PC-3 (cell line): ENCODE results near the gene SAMD11. TPM values are rescaled to one million over a fixed set of nuclear protein-coding genes. Genes with fewer than 3 reads are reported as not detected.

ENCODE experiments used
- ATAC-seq: fragments of 200-7000 bp; cut with Tn5 transposase; 2 replicates; pipeline ENCODE4 v1.9.1; 2020; ENCODE audit warnings: mild to moderate bottlenecking, moderate library complexity
- BruUV-seq: library from RNA; stranded (reverse); fragments of 400-500 nt; replicated peaks from 2 replicates; lab custom pipeline; 2021; lab: Mats Ljungman, UMichigan
- CTCF ChIA-PET: fragments of 300-600 bp; sonication (Branson Sonifier 250); formaldehyde crosslinking; loops from one replicate; lab custom pipeline; 2022; ENCODE audit warnings: antibody characterized with exemption; lab: Charles Lee
- POLR2A ChIA-PET: fragments of 300-600 bp; sonication (Branson Sonifier 250); formaldehyde crosslinking; loops from one replicate; lab custom pipeline; 2022; ENCODE audit warnings: antibody characterized with exemption; ENCODE audit not compliant: unreplicated experiment; lab: Charles Lee
- DNase-seq: peaks from one replicate; pipeline ENCODE4 v3.0.0-alpha.2; 2015
- H2AFZ ChIP-seq: fragments of 300-600 bp; sonication (generic); 2 replicates; pipeline ENCODE4 v1.6.0; 2016; ENCODE audit warnings: antibody characterized with exemption, low read length
- H3F3A ChIP-seq: fragments of 300-600 bp; sonication (generic); one replicate; pipeline ENCODE4 v1.6.0; 2017; ENCODE audit warnings: antibody characterized with exemption, low read length, control low read depth, mild to moderate bottlenecking; ENCODE audit not compliant: unreplicated experiment
- H3K27ac ChIP-seq: fragments of 300-600 bp; sonication (generic); 2 replicates; pipeline ENCODE4 v1.5.1; 2016; ENCODE audit warnings: mild to moderate bottlenecking, low read length
- H3K27me3 ChIP-seq: fragments of 300-600 bp; sonication (generic); 2 replicates; pipeline ENCODE4 v1.6.1; 2016; ENCODE audit warnings: low read length, mixed read lengths
- H3K36me3 ChIP-seq: fragments of 300-600 bp; sonication (generic); 2 replicates; pipeline ENCODE4 v1.6.1; 2016; ENCODE audit warnings: low read depth, mixed run types, low read length, mixed read lengths
- H3K4me1 ChIP-seq: fragments of 300-600 bp; sonication (generic); 2 replicates; pipeline ENCODE4 v1.5.1; 2016; ENCODE audit warnings: low read length; ENCODE audit not compliant: insufficient read depth
- H3K4me2 ChIP-seq: fragments of 300-600 bp; sonication (generic); 2 replicates; pipeline ENCODE4 v1.6.0; 2016; ENCODE audit warnings: low read length
- H3K4me3 ChIP-seq: fragments of 300-600 bp; sonication (generic); 2 replicates; pipeline ENCODE4 v1.5.1; 2016; ENCODE audit warnings: mild to moderate bottlenecking, low read length, mixed read lengths
- H3K79me2 ChIP-seq: fragments of 300-600 bp; sonication (generic); 2 replicates; pipeline ENCODE4 v1.6.1; 2017; ENCODE audit warnings: low read length, mixed read lengths
- H3K9ac ChIP-seq: fragments of 300-600 bp; sonication (generic); 2 replicates; pipeline ENCODE4 v1.6.0; 2016; ENCODE audit warnings: mild to moderate bottlenecking, low read length
- H3K9me2 ChIP-seq: fragments of 300-600 bp; sonication (generic); replicated peaks from 2 replicates; pipeline ENCODE4 v1.6.1; 2016; ENCODE audit warnings: mixed run types, low read length, mixed read lengths
- H3K9me3 ChIP-seq: fragments of 300-600 bp; sonication (generic); 2 replicates; pipeline ENCODE4 v1.6.1; 2016; ENCODE audit warnings: low read length, mixed read lengths
- H4K20me1 ChIP-seq: fragments of 300-600 bp; sonication (generic); 2 replicates; pipeline ENCODE4 v1.6.1; 2016; ENCODE audit warnings: low read length, mixed read lengths
- EZH2 ChIP-seq: fragments of 300-600 bp; sonication (generic); IDR thresholded peaks from one replicate; pipeline ENCODE4 v1.6.1; 2017; ENCODE audit warnings: antibody characterized with exemption, mild to moderate bottlenecking, low read length; ENCODE audit not compliant: unreplicated experiment
- EZH2phosphoT487 ChIP-seq: fragments of 300-600 bp; sonication (generic); IDR thresholded peaks from 2 replicates; pipeline ENCODE4 v1.6.1; 2018; ENCODE audit warnings: mild to moderate bottlenecking, antibody characterized with exemption, low read length, borderline replicate concordance
- intact Hi-C: fragments of 100-400 bp; cut with micrococcal nuclease; formaldehyde crosslinking; loops from 2 replicates; pipeline ENCODE4 v1.9.0; 2023
- total RNA-seq: library from RNA; depleted of rRNA; stranded (reverse); fragments of >200 nt; gene quantifications from 2 replicates; pipeline ENCODE4 v1.2.3, GENCODE V29; 2014
- TF ChIP-seq, protein P1 (sequence below): fragments of 300-600 bp; sonication (generic); conservative IDR thresholded peaks from 2 replicates; pipeline ENCODE4 v1.5.1; 2017; ENCODE audit warnings: antibody characterized with exemption, low read depth, mild to moderate bottlenecking, low read length

SAMD11 gene
- total RNA-seq, 1 experiment from 2014 or later, result 5.8 TPM

- CTCF ChIA-PET, result no interaction called here
- no peak for ATAC-seq
- Histone ChIP-seq H3K4me2 (no peak overlapping the region), H3F3A (no peaks in the 10 kb centered on the region), H3K27ac (no peak overlapping the region), H2AFZ (no peak overlapping the region), H3K79me2 (peaks cover 38% of the 10 kb centered on the region), H3K36me3 (peaks cover 25% of the 10 kb centered on the region), H3K4me3 (no peak overlapping the region), H4K20me1 (peaks cover 5% of the 10 kb centered on the region; the same call in 1 of the 2 replicates), H3K9me3 (no peaks in the 10 kb centered on the region), H3K4me1 (peaks cover 12% of the 10 kb centered on the region), H3K27me3 (no peaks in the 10 kb centered on the region), H3K9me2 (no peaks in the 10 kb centered on the region), H3K9ac (no peak overlapping the region)
- no peak for DNase-seq
- TF ChIP-seq EZH2phosphoT487 (no peak), EZH2 (no peak)
- TF ChIP-seq, protein P1, sequence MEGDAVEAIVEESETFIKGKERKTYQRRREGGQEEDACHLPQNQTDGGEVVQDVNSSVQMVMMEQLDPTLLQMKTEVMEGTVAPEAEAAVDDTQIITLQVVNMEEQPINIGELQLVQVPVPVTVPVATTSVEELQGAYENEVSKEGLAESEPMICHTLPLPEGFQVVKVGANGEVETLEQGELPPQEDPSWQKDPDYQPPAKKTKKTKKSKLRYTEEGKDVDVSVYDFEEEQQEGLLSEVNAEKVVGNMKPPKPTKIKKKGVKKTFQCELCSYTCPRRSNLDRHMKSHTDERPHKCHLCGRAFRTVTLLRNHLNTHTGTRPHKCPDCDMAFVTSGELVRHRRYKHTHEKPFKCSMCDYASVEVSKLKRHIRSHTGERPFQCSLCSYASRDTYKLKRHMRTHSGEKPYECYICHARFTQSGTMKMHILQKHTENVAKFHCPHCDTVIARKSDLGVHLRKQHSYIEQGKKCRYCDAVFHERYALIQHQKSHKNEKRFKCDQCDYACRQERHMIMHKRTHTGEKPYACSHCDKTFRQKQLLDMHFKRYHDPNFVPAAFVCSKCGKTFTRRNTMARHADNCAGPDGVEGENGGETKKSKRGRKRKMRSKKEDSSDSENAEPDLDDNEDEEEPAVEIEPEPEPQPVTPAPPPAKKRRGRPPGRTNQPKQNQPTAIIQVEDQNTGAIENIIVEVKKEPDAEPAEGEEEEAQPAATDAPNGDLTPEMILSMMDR, result no peak
- no TSS peak for BruUV-seq
- intact Hi-C loops, result no loop called here
- POLR2A ChIA-PET, result no interaction called here
Observed at GRCh38 chr1:956636-957035, 32.9 kb downstream of the SAMD11 start.

DNA sequence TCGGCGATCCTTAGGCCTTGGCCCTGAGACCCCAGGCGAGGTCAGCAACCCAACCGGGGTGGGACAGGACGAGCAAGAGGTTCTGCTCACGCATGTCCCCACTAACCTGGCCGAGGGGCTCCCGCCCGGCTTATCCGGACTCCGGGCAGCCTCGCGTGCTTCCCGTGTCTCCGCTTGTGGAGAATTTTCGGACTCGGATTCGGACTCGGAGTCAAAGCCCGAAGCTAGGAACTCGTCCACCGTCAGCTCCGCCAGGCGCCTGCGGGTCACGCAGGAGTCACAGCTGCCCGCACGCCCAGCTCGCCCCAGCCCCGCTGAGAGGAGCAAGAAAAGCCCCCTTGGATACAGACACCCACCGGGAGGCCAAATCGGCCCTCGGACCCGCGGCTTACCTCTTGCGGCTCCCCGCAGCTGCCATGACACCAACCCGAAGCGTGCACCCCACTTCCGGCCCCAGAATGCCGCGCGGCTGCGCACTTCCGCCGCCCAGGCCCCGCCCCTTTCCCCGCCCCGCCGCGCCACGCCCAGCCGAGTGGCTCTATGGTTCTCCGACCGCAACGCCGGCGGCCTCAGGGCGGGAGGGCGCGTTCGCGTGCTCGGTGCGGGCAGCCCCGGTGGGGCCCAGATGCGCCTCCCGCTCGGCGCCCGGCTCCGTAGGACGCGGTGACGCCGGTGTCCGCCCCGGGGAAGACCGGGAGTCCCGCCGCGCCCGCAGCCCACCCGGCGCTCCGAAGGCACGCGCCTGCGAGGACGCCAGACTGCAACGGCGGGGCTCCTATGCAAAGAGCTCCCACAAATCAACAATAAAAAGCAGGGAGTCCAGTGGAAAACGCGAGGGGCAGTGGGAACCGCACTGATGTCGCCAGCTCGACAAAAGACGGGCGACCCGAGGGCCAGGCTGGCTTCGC is 35.4 kb downstream of the SAMD11 start, which contains the start of gene NOC2L:
Gene NOC2L, minus strand, starts transcription at position 434 of the 908 bp plus-strand sequence. Its CDS starts 16 bp downstream, at position 418.
- H3K9me3 ChIP-seq, result no peaks in the 10 kb centered on the region
- POLR2A ChIA-PET, result interaction anchor here (0.5 kb wide), 1 partner anchor 8 kb away, joined by 6 read pairs; no protein-coding TSS in a partner anchor
- peaks cover 25% of the 10 kb centered on the region for H3K36me3 ChIP-seq
- H3K9ac ChIP-seq, result peak within 1 kb of the TSS; percentile 98
- BruUV-seq, result TSS peak; percentile 87
- peak; percentile 80 for ATAC-seq
- no peaks in the 10 kb centered on the region for H3K27me3 ChIP-seq
- intact Hi-C loops, result no loop called here
- CTCF ChIA-PET, result no interaction called here
- H2AFZ ChIP-seq, result peak within 1 kb of the TSS; percentile 72
- H3K79me2 ChIP-seq, result peaks cover 38% of the 10 kb centered on the region
- no peaks in the 10 kb centered on the region for H3K9me2 ChIP-seq
- peak within 1 kb of the TSS; percentile 40 for H3K27ac ChIP-seq
- DNase-seq, result peak; percentile 88
- peak within 1 kb of the TSS; percentile 99 for H3K4me3 ChIP-seq
- no peak for TF ChIP-seq EZH2phosphoT487
- TF ChIP-seq, protein P1, result no peak
- TF ChIP-seq EZH2, result no peak
- no peaks in the 10 kb centered on the region for H3F3A ChIP-seq
- H4K20me1 ChIP-seq, result peaks cover 5% of the 10 kb centered on the region; the same call in 1 of the 2 replicates
- H3K4me2 ChIP-seq, result peak within 1 kb of the TSS; percentile 92
- peaks cover 12% of the 10 kb centered on the region for H3K4me1 ChIP-seq
